Activated naive CD8-positive, alpha-beta T cell treated with anti-CD3 and anti-CD28 coated beads, Interleukin-2, amount 10 ng/mL, durations not matched to agents 7 days and 5 days (primary cell): ENCODE measurements around the gene TRDN. TPM values are rescaled to one million over a fixed set of nuclear protein-coding genes. Genes with fewer than 3 reads are reported as not detected.

ENCODE experiments used
- total RNA-seq, 2 experiments: library from RNA; stranded (reverse); gene quantifications; one replicate each; pipeline ENCODE4 v1.2.3, GENCODE V29; 2021

Gene TRDN
- total RNA-seq, 2 experiments from 2014 or later = not detected

Other genes with a start within 250 kb of the TRDN start
- gene NKAIN2, start 166.9 kb upstream of the TRDN start, total RNA-seq = not detected